K562 (cell line): ENCODE data around the gene DDC. TPM values are rescaled to one million over a fixed set of nuclear protein-coding genes. Genes with fewer than 3 reads are reported as not detected.

Experiments used
- ATAC-seq: fragments of 200-7000 bp; cut with Tn5 transposase; 3 replicates; pipeline ENCODE4 v1.9.1; 2020; ENCODE audit warnings: moderate library complexity
- BruUV-seq: library from RNA; stranded (reverse); fragments of 400-500 nt; replicated peaks from 2 replicates; lab custom pipeline; 2021; lab: Mats Ljungman, UMichigan
- CTCF ChIA-PET: fragments of 300-600 bp; formaldehyde crosslinking; extraction: SDS; loops from one replicate; lab custom pipeline; 2021; ENCODE audit warnings: low intra/inter-chr PET ratio; lab: Yijun Ruan, JAX
- POLR2A ChIA-PET: fragments of 300-600, 350-650 bp; sonication (Branson Sonifier 250); formaldehyde crosslinking; extraction: SDS; loops from one replicate; lab custom pipeline; 2021; ENCODE audit warnings: antibody characterized with exemption, inconsistent platforms; lab: Yijun Ruan, JAX
- DNase-seq, 4 experiments: peaks; one replicate each; pipeline versions ENCODE4 v3.0.0 to v3.0.0-alpha.2; 2011 to 2018; ENCODE audit warnings: low spot score in 3 of 4, mixed read lengths in 3 of 4; ENCODE audit errors: extremely low read depth in 1 of 4
- FAIRE-seq: peaks from 2 replicates; lab custom pipeline; 2011; peaks lifted over from hg19 to GRCh38; lab: Jason Lieb, UNC
- H2AFZ ChIP-seq: 2 replicates; pipeline ENCODE4 v1.6.0; 2011; ENCODE audit warnings: low read depth, low read length, control low read depth, inconsistent platforms
- H3K27ac ChIP-seq: fragments of 200-600 bp; 3 replicates; pipeline ENCODE4 v1.8.0; 2011; ENCODE audit warnings: low read depth, mild to moderate bottlenecking, control low read depth, inconsistent platforms, low read length, moderate library complexity, mixed read lengths; ENCODE audit errors: extremely low read depth
- H3K27me3 ChIP-seq, 2 experiments: fragments of 300-600 bp in 1 of 2; 2 replicates in 1 of 2; 3 replicates in 1 of 2; pipeline versions ENCODE4 v1.6.0 to v1.8.0; 2011; ENCODE audit warnings: inconsistent platforms in 2 of 2, low read length in 2 of 2, mild to moderate bottlenecking in 1 of 2, mixed read lengths in 1 of 2, moderate library complexity in 1 of 2; ENCODE audit not compliant: control insufficient read depth in 2 of 2, insufficient read depth in 2 of 2
- H3K36me3 ChIP-seq: fragments of 300-600 bp; 3 replicates; pipeline ENCODE4 v1.8.0; 2011; ENCODE audit warnings: mild to moderate bottlenecking, low read length, inconsistent platforms; ENCODE audit not compliant: control insufficient read depth, insufficient read depth
- H3K4me1 ChIP-seq, 2 experiments: fragments of 200-600 bp in 1 of 2; replicated peaks in 1 of 2; 2 replicates in 1 of 2; 3 replicates in 1 of 2; pipeline versions ENCODE4 v1.5.1 to v1.8.0; 2011; ENCODE audit warnings: inconsistent platforms in 2 of 2, low read length in 2 of 2, mild to moderate bottlenecking in 1 of 2, mixed read lengths in 1 of 2, moderate library complexity in 1 of 2; ENCODE audit not compliant: control insufficient read depth in 2 of 2, insufficient read depth in 2 of 2
- H3K4me2 ChIP-seq: 2 replicates; pipeline ENCODE4 v1.6.1; 2011; ENCODE audit warnings: low read length, control low read depth, inconsistent platforms, mixed read lengths; ENCODE audit not compliant: insufficient read depth
- H3K4me3 ChIP-seq: fragments of 200-600 bp; sonication (generic), shearing (Covaris generic); 2 replicates; pipeline ENCODE4 v1.5.1; 2016; ENCODE audit warnings: control low read depth, inconsistent platforms
- H3K79me2 ChIP-seq: fragments of 200-600 bp; 3 replicates; pipeline ENCODE4 v1.8.0; 2011; ENCODE audit warnings: low read length, inconsistent platforms; ENCODE audit not compliant: control insufficient read depth, insufficient read depth
- H3K9ac ChIP-seq, 2 experiments: 2 replicates each; pipeline versions ENCODE4 v1.6.0 to v1.6.1; 2011; ENCODE audit warnings: low read depth in 2 of 2, low read length in 2 of 2, control low read depth in 1 of 2, inconsistent platforms in 1 of 2, mild to moderate bottlenecking in 1 of 2, mixed read lengths in 1 of 2; ENCODE audit not compliant: insufficient read depth in 1 of 2
- H3K9me1 ChIP-seq: one replicate; pipeline ENCODE4 v1.6.0; 2011; ENCODE audit warnings: inconsistent platforms, mild to moderate bottlenecking, low read length, moderate library complexity; ENCODE audit not compliant: control insufficient read depth, insufficient read depth
- H3K9me3 ChIP-seq: replicated peaks from 2 replicates; pipeline ENCODE4 v1.5.1; 2011; ENCODE audit warnings: low read depth, low read length, inconsistent platforms; ENCODE audit not compliant: control insufficient read depth, insufficient read depth
- H4K20me1 ChIP-seq: replicated peaks from 2 replicates; pipeline ENCODE4 v1.6.1; 2011; ENCODE audit warnings: low read length, inconsistent platforms, mixed read lengths; ENCODE audit not compliant: control insufficient read depth, insufficient read depth
- C11orf30 ChIP-seq: fragments of 450-650 bp; IDR thresholded peaks from 2 replicates; pipeline ENCODE4 v1.6.1; 2016; ENCODE audit warnings: low read depth, mild to moderate bottlenecking
- MAFF ChIP-seq: IDR thresholded peaks from 2 replicates; pipeline ENCODE4 v1.6.1; 2012; ENCODE audit warnings: low read length, improper control_type of control experiment
- MAFG ChIP-seq: fragments of 450-650 bp; conservative IDR thresholded peaks from 2 replicates; pipeline ENCODE4 v1.6.1; 2016; ENCODE audit warnings: missing genetic modification characterization, missing compliant biosample characterization
- MAFK ChIP-seq: IDR thresholded peaks from 2 replicates; pipeline ENCODE4 v1.6.1; 2011; ENCODE audit warnings: low read length, improper control_type of control experiment
- NFE2 ChIP-seq: IDR thresholded peaks from 2 replicates; pipeline ENCODE4 v1.6.1; 2014; ENCODE audit warnings: antibody characterized with exemption, low read depth
- U2AF1 ChIP-seq: fragments of 200-400 bp; formaldehyde crosslinking; optimal IDR thresholded peaks from 2 replicates; pipeline ENCODE3; 2017; ENCODE audit warnings: mild to moderate bottlenecking, low read depth, low read length, moderate library complexity
- ZBED1 ChIP-seq: IDR thresholded peaks from 2 replicates; pipeline ENCODE4 v1.6.1; 2014
- ZBTB40 ChIP-seq, 2 experiments: fragments of 450-650 bp in 1 of 2; sonication (generic) in 1 of 2; formaldehyde crosslinking in 1 of 2; IDR thresholded peaks; 2 replicates each; pipeline versions ENCODE4 v1.7.1 to v1.9.0; 2016 to 2022; ENCODE audit warnings: inconsistent platforms in 1 of 2, mild to moderate bottlenecking in 1 of 2, missing genetic modification reagents in 1 of 2
- ZBTB8A ChIP-seq: fragments of 450-650 bp; IDR thresholded peaks from 2 replicates; pipeline ENCODE4 v1.6.1; 2018; ENCODE audit warnings: mild to moderate bottlenecking, moderate library complexity; ENCODE audit not compliant: partially characterized antibody
- ZNF134 ChIP-seq: fragments of 250-450 bp; sonication (Bioruptor Pico); conservative IDR thresholded peaks from 2 replicates; pipeline ENCODE4 v1.4.0; 2020
- ZNF316 ChIP-seq: fragments of 450-650 bp; IDR thresholded peaks from 2 replicates; pipeline ENCODE4 v1.6.1; 2016
- WGBS: fragments of 100-300 bp; shearing (Covaris generic); methylation state at CpG from one replicate; pipeline ENCODE4 v1.1.6; 2016; ENCODE audit warnings: low coverage, mixed read lengths; ENCODE audit not compliant: insufficient coverage; ENCODE audit errors: missing lambda C conversion rate; 5-methylcytosine and 5-hydroxymethylcytosine counted together
- in situ Hi-C: fragments of 300-500 bp; cut with MboI; formaldehyde crosslinking; loops from 4 replicates; pipeline ENCODE4 v1.15.0; 2018; ENCODE audit warnings: inconsistent platforms, mixed read lengths
- intact Hi-C: fragments of 100-400 bp; cut with micrococcal nuclease; formaldehyde crosslinking; loops from 2 replicates; pipeline ENCODE4 v1.14.2; 2022
- polyA plus RNA-seq, 8 experiments: library from polyadenylated mRNA; depleted of rRNA in 4 of 8; stranded (reverse) in 5 of 8; unstranded in 3 of 8; fragments of >200 nt; fragmentation: Nextera tagmentation in 2 of 8; fragmentation: Illumina TruSeq in 1 of 8; extraction: Ambion mirVana in 2 of 8; extraction: Trizol in 1 of 8; gene quantifications; 2 replicates each; pipeline versions ENCODE4 v1.2.1 to v1.2.3, GENCODE V29; 2011 to 2014; ENCODE audit warnings: inconsistent platforms in 1 of 8, missing spikeins in 1 of 8
- total RNA-seq, 7 experiments: library from RNA; depleted of rRNA in 6 of 7; stranded (reverse); fragments of >200 nt in 6 of 7; fragmentation: Illumina TruSeq in 2 of 7; extraction: Trizol in 2 of 7; gene quantifications; 2 replicates each; pipeline versions ENCODE4 v1.2.1 to v1.2.3, GENCODE V29; 2011 to 2021; ENCODE audit warnings: low replicate concordance in 1 of 7

The DDC gene
- total and polyA plus RNA-seq, 9 of the 15 experiments (the other 6 are each of a cell fraction or from before 2014, with no cell fraction given) = not detected

GRCh38 chr7:50508471-50508943 lies 56.7 kb downstream of the DDC start:
- DNase-seq (peak in 1 of 4 experiments; percentile 16), FAIRE-seq (peak; percentile 11), ATAC-seq (peak; percentile 54)
- Histone ChIP-seq H3K9me1 (no peaks in the 10 kb centered on the region), H3K4me1 (peaks cover 4 to 11% of the 10 kb centered on the region in 2 experiments; a peak in 3 of 5 replicates), H4K20me1 (no peaks in the 10 kb centered on the region), H3K9me3 (no peaks in the 10 kb centered on the region), H3K27me3 (no peaks in the 10 kb centered on the region), H3K79me2 (no peaks in the 10 kb centered on the region), H3K4me2 (no peak overlapping the region), H2AFZ (peak overlapping the region; percentile 74), H3K27ac (no peak overlapping the region), H3K9ac (peak overlapping the region in 1 of 2 experiments; percentile 23; a peak in 1 of 4 replicates), H3K4me3 (no peak overlapping the region), H3K36me3 (no peaks in the 10 kb centered on the region)
- in situ Hi-C loops (no loop called here), intact Hi-C loops (no loop called here)
- CTCF ChIA-PET = no interaction called here
- TF ChIP-seq ZBTB8A (no peak), MAFF (0 out of 2 replicates have a peak, but pooled peaks have one; percentile 9), ZBTB40 (IDR thresholded peaks at IDR 0.05) (peak; percentile 95), ZBTB40 (CRISPR knock-in tag; IDR thresholded peaks at IDR 0.05) (peak; percentile 31; the same call in 1 of the 2 replicates), MAFK (0 out of 2 replicates have a peak, but pooled peaks have one; percentile 1), ZNF134 (no peak), MAFG (peak; percentile 53; the same call in 1 of the 2 replicates), ZNF316 (peak; percentile 35; the same call in 1 of the 2 replicates), C11orf30 (peak; percentile 55), NFE2 (peak; percentile 74), U2AF1 (no peak), ZBED1 (no peak)
- BruUV-seq = no TSS peak
- POLR2A ChIA-PET = interaction anchor here (0.5 to 1.7 kb wide), 4 partner anchors 17 to 45 kb away, joined by 3 to 5 read pairs (median 3); no protein-coding TSS in a partner anchor
- WGBS = 27% methylated on average over 5 of the region's 5 CpGs
